A673 (cell line): ENCODE measurements around the gene PMEPA1.

Source experiments
- CTCF ChIP-seq: fragments of 300-800, 200-600 bp; sonication (generic); conservative IDR thresholded peaks from 2 replicates; pipeline ENCODE4 v1.5.1; 2017; ENCODE audit warnings: low read depth, mild to moderate bottlenecking, antibody characterized with exemption, low read length, moderate library complexity, mixed read lengths
- EZH2 ChIP-seq: fragments of 200-600 bp; sonication (generic); IDR thresholded peaks from 2 replicates; pipeline ENCODE4 v1.6.1; 2017; ENCODE audit warnings: borderline replicate concordance, low read depth, mild to moderate bottlenecking, mixed read lengths, antibody characterized with exemption, low read length; ENCODE audit not compliant: poor library complexity, severe bottlenecking

GRCh38 chr20:57614490-57615444, 95.0 kb downstream of the PMEPA1 start:
- TF ChIP-seq EZH2 = no peak
- no peak for TF ChIP-seq CTCF
